DMS114 treated with DMSO at 0.1 percent for 48 hours (cell line): Measurements from ENCODE around the gene UBE2E1.
"Not testable (repeated sequence)": the region's sequence is repeated elsewhere in the genome, so short reads cannot be mapped to it uniquely, and the experiment has no call there.

Source experiments
- DNase-seq: peaks from one replicate; lab custom pipeline; 2025; ENCODE audit not compliant: unreplicated experiment; lab: John Stamatoyannopoulos, UW

UBE2E1 gene

DNA sequence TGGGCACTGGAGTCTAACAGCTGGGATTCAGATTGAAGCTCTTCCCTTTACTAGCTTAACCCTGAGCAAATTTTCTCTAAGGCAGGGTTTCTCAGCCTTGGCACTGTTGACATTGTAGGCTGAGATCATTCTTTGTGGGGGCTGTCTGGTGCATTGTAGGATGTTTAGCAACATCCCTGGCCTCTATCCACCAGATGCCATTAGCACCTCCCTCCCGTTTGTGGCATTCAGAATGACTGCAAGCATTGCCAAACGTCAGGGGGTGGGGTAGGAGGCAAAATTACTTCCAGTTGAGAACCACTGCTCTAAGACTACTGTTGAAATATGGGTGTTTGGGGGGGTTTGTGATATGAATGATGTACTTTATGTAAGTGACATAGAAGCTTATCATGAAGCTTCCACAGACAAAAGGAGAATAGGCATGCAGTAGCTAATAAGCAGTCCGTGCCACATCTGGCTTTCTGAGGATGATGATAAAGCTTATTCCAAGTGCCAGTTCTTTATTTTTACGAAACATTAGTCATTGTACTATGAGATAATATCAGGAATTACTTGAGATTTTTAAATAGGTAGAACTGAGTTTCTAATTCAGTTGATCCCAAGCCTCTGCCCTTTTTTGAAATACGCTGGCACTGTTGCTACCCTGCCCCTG, 71.7 kb downstream of the UBE2E1 start:
- no peak for DNase-seq

DNA sequence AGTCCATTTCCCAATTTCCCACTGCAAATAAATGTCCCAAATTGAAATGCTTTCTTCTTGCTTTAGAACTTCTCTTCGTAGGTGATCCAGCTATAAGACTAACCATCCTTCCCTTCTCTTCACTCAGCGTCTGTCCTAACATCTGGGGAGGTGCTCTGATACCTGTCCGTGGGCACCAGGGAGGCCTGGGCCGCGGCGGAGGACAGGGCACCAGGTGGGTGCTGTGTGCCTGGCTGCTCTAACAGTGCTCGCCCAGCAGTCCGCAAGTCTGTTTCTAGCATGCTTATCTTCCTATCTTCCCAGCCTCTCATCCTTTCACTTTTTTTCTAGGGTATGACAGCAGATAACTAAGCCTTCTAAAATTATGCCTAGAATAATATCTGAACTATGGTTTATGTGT, 73.7 kb downstream of the UBE2E1 start:
- DNase-seq: no peak

DNA sequence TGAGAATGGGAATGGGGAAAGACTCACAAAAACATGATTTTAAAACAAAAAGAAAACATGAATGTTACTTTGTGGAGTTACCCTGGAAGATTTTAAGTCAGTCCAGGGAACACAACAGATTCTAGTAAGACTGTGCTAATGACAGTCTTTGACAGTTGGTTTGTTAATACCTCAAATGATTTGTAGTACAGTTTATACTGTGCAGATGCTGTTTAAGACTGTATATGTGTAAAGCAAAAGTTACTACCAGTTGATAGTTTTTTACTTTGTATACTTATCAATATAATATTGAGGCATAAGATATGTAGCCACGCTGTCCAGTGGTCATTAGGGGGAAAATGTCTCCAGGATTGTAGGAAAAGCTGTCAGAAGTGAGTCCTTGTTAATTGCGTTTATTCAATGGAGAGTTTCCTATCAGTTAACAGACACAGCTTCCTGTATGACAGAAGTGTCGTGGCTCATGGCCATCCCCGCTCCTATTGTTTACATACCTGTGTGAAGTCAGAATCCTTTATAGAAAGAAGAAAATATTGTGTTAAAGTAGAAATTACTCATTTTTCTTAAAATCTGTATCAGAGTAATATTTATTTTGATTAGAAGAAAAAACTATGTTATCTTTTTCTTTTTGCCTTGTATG, 75.1 kb downstream of the UBE2E1 start:
- no peak for DNase-seq

DNA sequence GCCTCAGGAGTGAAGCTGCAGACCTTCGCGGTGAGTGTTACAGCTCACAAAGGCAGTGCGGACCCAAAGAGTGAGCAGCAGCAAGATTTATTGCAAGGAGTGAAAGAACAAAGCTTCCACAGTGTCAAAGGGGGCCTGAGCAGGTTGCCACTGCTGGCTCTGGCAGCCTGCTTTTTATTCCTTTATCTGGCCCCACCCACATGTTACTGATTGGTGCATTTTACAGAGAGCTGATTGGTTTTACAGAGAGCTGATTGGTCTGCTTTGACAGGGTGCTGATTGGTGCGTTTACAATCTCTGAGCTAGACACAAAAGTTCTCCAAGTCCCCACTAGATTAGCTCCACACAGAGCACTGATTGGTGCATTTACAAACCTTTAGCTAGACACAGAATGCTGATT, 76.2 kb downstream of the UBE2E1 start:
- not testable (repeated sequence) for DNase-seq

DNA sequence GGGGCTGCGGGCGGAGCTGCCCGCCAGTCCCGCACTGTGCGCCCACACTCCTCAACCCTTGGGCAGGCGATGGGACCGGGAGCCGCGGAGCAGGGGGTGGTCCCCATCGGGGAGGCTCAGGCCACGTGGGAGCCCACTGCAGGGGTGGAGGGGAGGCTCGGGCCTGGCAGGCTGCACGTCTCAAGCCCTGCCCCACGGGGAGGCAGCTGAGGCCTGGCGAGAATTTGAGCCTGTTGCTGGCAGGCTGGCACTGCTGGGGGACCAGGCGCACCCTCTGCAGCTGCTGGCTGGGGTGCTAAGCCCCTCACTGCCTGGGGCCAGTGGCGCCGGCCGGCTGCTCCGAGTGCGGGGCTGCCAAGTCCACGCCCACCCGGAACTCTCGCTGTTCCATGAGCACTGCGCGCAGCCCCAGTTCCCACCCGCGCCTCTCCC, 76.7 kb downstream of the UBE2E1 start:
- DNase-seq: no peak

DNA sequence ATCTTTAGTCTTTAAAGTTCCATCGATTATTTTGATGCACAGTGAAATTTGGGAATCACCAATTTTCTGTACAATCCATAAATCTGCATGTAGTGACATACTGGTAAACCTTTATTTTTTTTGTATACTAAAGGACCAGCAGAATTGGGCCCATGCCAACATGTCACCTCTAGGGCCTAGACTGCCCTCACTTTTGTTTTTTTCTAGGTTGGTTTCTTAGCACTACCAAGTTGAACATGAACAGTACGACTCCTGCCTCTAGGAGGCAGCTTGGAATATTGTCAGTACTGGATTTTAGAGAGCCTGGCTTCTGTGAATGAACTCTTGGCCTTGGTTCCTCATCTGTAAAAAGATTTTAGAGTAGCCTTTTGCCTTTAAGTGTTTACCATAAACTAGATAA, 78.7 kb downstream of the UBE2E1 start:
- no peak for DNase-seq

DNA sequence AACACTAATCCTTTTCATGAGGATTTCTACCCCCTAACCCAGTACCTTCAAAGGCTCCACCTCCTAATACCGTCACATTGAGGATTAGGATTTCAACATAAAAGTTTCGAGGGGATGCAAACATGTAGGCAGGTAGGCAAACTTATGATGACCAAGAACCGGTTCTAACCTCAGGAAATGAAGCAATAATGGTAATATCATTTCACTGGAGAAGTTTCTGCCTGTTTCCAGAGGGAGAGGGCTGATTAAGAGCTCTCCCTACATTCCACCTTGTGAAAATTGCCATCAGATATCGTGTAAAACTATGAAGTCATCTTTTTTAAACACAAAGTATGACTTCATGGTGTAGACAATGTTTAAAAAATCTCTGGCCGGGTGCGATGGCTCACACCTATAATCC, 79.5 kb downstream of the UBE2E1 start:
- no peak for DNase-seq

DNA sequence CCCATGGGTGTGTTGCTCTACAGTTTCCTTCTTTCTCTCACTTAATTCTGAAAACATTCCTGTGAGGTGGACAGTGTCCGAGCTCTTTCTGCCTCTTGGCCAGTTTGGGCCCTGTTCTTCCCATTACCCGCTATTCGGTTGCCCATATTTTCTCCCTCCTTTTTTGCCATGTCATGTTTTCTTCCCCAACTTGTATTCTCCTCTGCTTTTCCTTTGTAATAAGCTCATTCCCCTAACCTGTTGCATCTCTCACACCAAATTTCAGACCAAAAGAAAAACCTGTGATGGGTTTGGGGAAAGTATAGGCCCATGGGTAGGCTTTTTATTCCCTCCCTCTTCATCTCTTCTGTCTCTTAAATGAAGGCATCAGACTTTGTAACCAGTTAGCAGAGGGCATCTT, 80.6 kb downstream of the UBE2E1 start:
- DNase-seq: no peak

DNA sequence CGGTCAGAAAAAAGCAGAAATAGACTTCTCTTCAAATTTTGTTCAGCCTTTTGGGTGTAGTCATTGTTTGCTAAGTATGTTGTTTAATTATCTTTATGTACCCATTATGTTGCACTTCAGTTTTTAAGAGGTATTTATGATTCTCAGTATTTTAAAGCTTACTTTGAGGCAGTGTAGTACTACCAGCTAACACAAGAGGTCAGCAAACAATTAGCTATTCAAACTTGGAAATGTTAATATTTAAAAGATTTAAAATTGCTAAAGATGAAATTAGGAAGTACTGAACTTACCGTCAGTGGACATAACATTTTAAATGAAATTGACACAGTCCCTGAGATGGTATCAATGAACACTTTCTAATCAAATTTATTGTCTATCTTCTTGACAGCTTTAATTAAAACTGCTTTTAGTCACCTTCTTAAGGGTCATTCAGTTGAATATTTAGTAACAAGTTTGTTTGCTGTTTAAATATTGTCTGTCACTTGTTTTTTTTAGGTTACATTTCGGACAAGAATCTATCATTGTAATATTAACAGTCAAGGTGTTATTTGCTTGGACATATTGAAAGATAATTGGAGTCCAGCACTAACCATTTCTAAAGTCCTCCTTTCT, 83.0 kb downstream of the UBE2E1 start:
- peak; percentile 23 for DNase-seq

DNA sequence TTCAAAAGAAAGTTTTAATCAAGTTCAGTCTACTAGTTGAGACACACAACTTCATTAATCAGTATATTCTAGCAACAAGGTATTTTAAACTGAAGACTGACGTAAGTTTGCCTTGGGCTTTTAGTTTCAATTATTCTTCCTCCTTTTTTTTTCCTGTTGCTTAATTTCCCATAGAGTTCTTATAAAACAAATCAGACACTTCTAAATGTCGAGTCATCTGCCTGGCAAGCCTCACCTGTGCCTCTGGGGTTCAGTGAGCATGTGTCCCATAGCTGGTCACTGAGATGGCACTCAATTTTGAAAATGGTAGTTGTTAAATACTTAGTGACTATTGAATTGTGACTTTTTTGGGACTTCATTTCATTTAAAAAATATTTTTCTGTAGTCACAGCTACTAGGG, 83.6 kb downstream of the UBE2E1 start:
- DNase-seq: no peak

DNA sequence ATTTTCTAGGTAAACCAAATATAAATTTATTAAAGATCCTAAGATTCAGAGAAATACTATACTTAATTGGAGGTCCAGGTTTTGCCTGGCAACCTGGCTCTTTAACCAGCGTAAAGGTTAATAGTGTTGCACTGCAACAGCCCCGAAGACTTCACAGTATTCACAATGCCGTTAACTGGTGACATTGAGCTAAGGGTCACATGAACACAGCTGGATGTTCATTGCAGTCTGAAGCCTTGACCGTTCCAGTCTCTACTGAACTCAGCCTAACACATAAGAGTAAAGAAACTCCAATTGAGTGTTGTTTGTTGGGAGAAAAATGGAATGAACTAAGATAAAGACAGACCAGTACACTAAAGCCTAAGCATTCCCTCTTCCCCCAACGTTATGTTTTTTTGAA, 84.2 kb downstream of the UBE2E1 start:
- DNase-seq: no peak

DNA sequence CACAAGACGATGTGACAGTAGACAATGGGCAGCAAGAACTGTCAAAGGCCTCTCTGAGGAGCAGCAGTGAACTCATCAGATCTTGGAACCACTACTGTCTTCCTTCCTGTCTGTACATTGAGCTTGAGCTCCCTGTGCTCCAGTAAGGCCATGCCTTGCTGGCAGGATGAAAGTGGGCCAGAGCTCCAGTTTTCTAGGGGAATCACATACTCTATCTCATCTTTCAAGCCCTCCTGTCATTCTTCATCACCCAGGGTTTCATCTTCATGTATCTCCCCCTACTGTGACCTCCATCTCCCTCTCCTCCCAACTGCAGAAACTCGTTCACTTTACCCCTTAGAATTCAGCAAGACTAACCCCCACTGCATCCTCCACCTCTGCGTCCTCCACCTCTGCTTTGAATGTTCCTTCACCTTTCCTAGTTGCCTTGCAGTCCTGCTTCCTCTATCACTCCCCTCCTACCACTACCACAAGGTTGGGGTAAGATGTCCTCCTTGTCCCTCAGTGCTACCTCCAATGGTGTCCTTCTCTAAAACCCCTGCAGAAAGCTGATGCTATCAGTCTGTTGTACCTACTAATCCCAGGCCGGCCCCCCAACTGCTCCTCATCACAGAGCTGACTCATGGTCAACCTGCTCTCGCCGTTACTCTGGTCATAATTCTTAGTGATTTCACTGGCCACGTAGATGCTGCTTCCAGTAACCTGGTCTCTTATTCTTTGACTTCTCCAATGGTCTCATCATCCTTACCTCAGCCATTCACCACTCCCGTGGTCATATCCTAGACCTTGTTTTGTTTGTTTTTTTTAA, 88.7 kb downstream of the UBE2E1 start:
- no peak for DNase-seq

DNA sequence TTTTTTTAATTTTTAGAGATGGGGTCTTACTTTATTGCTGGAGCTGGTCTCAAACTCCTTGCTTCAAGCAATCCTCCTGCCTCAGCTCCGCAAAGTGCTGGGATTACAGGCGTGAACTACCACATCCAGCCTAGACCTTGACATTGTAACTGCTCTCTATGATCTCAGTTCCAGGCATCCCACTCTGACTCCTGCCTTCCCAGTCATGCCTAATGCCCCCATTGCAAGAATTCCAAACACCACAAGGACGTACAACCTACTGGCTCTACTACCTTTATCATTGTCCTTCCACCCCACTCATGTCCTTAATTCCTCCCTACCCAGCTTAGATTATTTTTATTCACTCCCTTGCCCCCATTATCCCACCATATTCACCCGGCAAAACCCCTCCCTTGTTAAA, 89.4 kb downstream of the UBE2E1 start:
- DNase-seq: no peak

DNA sequence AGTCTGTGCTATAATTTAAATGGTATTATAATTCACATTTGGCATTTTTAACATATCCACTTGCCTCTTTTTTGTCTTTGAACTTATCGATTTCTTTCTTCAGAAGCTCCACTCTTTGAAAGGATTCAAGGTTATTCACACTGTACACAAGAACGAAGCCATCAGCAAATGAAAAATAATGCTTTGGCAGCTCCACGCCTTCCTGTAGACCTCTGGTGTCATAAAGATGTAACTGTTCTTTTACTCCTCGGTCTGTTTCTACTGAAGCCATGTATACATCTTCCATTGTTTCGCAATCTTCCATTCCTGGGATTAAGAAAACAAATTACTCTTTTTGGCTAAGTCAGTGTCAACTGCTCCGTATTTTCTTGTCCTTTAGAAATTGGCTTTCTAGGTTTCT, 95.0 kb downstream of the UBE2E1 start:
- DNase-seq: no peak

DNA sequence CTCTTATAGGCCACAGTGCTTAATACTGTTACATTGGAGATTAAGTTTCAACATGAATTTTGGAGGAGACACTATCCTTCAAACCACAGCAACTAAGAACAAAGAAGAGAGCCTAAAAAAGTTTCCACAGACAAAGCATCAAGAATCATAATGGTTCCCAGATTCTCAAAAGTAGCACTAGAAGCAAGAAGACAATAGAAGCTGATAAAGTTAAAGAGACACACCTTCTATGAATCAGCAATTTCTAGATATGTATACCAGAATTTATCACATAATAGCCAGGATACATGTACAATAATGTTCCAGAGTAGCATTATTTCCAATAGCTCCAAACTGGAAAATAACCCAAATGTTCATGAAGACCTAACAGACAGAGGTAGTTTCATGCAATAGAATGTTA, 98.8 kb downstream of the UBE2E1 start:
- DNase-seq: no peak

DNA sequence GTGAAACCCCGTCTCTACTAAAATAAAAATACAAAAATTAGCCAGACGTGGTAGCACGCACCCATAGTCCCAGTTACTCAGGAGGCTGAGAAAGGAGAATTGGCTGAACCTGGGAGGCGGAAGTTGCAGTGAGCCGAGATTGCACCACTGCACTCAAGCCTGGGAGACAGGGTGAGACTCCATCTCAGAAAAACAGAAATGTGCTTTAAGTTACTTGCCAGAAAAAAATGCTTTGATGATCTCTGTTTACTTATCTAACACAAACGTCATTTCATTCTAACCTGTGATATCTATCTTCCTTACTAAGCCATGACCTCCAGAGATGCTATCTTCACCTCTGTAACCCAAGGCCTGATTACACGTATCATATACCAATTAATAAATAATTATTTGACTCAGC, 103.6 kb downstream of the UBE2E1 start:
- DNase-seq: no peak

DNA sequence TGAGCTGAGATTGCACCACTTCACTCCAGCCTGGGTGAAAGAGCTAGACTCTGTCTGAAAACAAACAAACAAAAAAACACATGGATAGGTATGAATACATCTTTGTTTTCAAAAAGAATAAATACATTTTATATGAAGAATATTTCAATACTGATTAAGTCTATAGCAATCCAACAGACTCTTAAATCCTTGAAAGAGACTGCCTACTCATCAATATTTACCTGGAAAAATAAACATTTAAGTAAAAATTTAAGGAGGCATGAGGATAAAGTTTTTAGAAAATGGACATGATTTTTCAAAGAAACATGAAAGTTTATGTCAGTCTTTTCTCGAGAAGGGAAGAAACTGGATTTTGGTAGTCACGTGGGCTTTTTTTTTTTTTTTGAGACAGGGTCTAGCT, 105.6 kb downstream of the UBE2E1 start:
- DNase-seq: no peak

DNA sequence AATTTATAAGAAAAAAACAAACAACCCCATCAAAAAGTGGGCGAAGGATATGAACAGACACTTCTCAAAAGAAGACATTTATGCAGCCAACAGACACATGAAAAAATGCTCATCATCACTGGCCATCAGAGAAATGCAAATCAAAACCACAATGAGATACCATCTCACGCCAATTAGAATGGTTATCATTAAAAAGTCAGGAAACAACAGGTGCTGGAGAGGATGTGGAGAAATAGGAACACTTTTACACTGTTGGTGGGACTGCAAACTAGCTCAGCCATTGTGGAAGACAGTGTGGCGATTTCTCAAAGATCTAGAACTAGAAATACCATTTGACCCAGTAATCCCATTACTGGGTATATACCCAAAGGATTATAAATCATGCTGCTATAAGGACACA, 106.6 kb downstream of the UBE2E1 start:
- not testable (repeated sequence) for DNase-seq

DNA sequence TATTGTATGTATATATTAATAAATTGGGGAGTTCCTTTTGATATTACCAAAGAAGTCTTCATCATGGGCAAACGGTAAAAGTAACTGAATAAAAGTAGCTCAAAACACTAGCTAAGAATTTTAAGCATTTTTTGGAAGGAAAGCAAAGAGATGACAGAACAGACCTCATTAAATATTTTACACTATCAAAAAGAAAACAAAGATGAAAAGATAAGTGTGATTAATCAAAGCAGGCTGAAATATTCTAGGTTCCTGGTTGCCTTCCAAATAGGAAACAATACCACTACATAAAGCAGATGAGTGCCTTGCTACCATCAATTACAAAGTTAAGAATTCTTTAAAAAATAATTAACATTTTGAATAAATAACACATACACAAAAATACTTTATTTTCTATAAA, 107.4 kb downstream of the UBE2E1 start:
- no peak for DNase-seq

DNA sequence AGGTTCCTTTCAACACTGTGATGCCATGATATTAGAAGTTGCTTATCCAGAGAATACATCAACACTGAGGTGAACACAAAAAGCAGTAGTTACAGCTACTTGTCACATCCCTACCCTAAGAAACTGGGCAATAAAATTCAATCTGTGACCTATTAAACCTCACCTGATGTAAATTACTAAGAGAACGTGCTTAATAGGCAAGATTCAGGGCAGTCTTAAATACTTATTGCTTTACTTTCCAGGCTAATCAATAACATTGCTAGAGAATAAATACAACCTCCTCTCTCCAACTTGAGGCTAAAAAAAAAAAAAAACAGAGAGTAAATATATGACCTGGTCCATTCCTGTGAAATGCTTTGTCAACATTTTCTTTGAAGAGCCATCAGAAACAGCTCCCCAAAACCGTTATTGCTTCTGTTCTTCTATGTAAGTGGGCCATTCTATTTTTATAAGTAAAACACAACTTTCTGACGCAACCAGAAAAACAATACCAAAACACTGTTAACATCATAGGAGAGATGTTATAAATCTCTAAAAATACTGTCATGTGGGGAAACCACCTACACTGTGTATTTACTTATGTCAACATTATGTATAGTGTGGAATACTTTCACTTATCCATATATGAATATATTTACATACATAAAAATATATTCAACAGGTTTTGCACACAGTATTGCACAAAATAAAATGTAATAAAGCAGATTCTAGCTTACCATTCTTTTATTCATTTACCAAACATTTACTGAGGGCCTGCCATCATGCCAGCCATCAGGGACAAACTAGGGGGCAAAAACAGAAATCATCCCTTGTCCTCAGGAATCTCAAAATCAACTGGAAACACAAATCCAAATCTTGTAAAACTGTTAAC, 108.4 kb downstream of the UBE2E1 start:
- DNase-seq: no peak

DNA sequence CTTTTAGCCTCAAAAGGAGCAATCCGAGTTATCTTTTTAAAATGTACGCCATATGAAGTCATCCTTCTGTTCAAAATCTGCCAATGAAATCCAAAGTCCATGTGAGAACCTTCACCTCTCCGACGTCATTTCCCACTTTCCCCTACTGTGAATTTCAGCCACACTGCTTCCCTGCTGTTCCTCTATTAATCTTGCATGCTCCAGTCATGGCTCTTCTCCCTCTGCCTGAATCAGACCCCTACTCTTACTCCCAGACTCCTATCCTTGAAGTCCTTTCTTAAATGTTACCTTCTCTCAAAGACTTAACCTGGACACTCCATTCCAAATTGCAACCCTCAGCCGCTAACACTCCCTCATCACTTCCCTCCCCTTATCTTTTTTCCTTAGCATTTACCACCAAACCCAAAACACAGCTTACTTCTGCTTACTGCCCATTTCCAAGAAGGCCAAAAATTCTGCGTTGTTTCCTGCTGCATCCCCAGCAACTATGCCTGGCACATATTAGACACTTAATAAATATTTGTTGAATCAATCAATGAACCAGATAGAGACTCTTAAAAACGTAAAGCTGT, 109.9 kb downstream of the UBE2E1 start:
- DNase-seq: peak; percentile 8
